Right atrium auricular region (tissue), 2 donors: ENCODE results near the gene ABI3BP. TPM values are rescaled to one million over a fixed set of nuclear protein-coding genes. Genes with fewer than 3 reads are reported as not detected.

ENCODE experiments used
- DNase-seq: peaks from one replicate; pipeline ENCODE4 v3.0.0-alpha.2; 2019; ENCODE audit warnings: low spot score
- H3K27ac ChIP-seq, 2 donors: fragments of 200-600 bp; sonication (generic); 1 replicate in 1 of 2; 2 replicates in 1 of 2; pipeline ENCODE4 v1.5.1; 2016 to 2019
- H3K27me3 ChIP-seq, 2 donors: fragments of 200-600 bp; sonication (generic); one replicate each; pipeline versions ENCODE4 v1.5.1 to v1.6.0; 2017 to 2019
- H3K36me3 ChIP-seq: fragments of 200-600 bp; sonication (generic); one replicate; pipeline ENCODE4 v1.5.1; 2016
- H3K4me1 ChIP-seq, 2 donors: fragments of 200-600 bp; sonication (generic); one replicate each; pipeline versions ENCODE4 v1.5.1 to v1.6.0; 2017 to 2019
- H3K4me3 ChIP-seq, 2 donors: fragments of 200-600 bp; sonication (generic); 1 replicate in 1 of 2; 2 replicates in 1 of 2; pipeline ENCODE4 v1.5.1; 2017 to 2019; ENCODE audit warnings: mild to moderate bottlenecking in 1 of 2, moderate library complexity in 1 of 2
- H3K9me3 ChIP-seq, 2 donors: fragments of 200-600 bp; sonication (generic); one replicate each; pipeline ENCODE4 v1.5.1; 2019
- CTCF ChIP-seq, 2 donors: fragments of 200-600 bp; sonication (generic); IDR thresholded peaks; one replicate each; pipeline ENCODE4 v1.5.1; 2019; ENCODE audit warnings: antibody characterized with exemption in 2 of 2
- total RNA-seq, 2 donors: library from RNA; depleted of rRNA; stranded (reverse); fragments of >200 nt; gene quantifications; one replicate each; pipeline ENCODE4 v1.1.0, GENCODE V29; 2016

ABI3BP gene
- total RNA-seq, 2 donors from 2014 or later: 46.7 to 56.3 TPM

DNA sequence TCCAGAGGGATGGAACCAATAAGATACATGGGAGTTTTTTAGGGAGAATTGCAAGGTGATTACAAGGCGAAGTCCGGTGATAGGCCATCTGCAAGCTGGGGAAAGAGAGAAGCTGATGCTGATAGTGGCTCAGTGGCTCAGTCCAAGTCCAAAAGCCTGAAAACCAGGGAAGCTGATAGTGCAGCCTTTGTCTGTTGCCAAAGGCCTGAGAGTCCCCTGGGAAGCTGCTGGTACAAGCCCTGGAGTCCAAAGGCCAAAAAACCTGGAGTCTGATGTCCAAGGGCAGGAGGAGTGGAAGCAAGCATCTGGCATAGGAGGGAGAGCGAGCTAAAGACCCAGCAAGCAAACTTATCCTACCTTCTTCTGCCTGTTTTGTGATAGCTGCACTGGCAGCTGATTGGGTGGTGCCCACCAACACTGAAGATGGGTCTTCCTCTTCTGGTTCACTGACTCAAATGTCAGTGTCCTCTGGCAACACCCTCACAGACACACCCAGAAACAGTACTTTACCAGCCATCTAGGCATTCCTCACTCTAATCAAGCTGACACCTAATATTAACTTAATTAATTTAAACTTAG, 267.2 kb downstream of the ABI3BP start:
- no peak for DNase-seq
- no peak for TF ChIP-seq CTCF (IDR thresholded peaks at IDR 0.05)
- Histone ChIP-seq H3K27ac (no peak overlapping the region), H3K4me3 (no peak overlapping the region), H3K27me3 (no peaks in the 10 kb centered on the region), H3K9me3 (no peaks in the 10 kb centered on the region), H3K4me1 (peaks cover 0 to 16% of the 10 kb centered on the region in 2 donors), H3K36me3 (peaks cover 28% of the 10 kb centered on the region)

GRCh38 chr3:100720426-100720825, 272.8 kb downstream of the ABI3BP start:
- Histone ChIP-seq H3K27ac (no peak overlapping the region), H3K27me3 (no peaks in the 10 kb centered on the region), H3K36me3 (peaks cover 45% of the 10 kb centered on the region), H3K4me1 (peaks cover 0 to 13% of the 10 kb centered on the region in 2 donors), H3K4me3 (no peak overlapping the region), H3K9me3 (no peaks in the 10 kb centered on the region)
- DNase-seq: no peak
- no peak for TF ChIP-seq CTCF (IDR thresholded peaks at IDR 0.05)

DNA sequence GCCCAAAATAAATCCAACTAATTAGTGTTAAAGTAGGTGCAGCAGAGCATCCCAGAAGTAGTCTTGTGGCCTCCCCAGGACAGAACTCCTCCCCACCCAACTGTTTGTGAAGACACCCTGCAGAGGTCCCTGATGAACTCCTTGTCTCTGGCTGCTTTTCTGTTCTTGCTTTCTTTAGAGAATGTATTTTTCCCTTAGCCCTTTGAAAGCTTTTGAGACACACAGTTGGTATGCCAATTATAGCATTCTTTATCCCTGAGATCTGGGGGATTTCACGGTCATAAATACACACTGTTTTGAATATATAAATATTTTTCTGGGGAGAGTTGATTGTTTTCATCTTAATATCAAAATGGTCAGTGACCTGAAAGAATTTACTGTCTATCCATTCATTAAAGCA, 274.1 kb downstream of the ABI3BP start:
- DNase-seq: no peak
- Histone ChIP-seq H3K4me1 (peaks cover 0 to 19% of the 10 kb centered on the region in 2 donors), H3K9me3 (no peaks in the 10 kb centered on the region), H3K4me3 (no peak overlapping the region), H3K27ac (no peak overlapping the region), H3K27me3 (no peaks in the 10 kb centered on the region), H3K36me3 (peaks cover 54% of the 10 kb centered on the region)
- no peak for TF ChIP-seq CTCF (IDR thresholded peaks at IDR 0.05)

DNA sequence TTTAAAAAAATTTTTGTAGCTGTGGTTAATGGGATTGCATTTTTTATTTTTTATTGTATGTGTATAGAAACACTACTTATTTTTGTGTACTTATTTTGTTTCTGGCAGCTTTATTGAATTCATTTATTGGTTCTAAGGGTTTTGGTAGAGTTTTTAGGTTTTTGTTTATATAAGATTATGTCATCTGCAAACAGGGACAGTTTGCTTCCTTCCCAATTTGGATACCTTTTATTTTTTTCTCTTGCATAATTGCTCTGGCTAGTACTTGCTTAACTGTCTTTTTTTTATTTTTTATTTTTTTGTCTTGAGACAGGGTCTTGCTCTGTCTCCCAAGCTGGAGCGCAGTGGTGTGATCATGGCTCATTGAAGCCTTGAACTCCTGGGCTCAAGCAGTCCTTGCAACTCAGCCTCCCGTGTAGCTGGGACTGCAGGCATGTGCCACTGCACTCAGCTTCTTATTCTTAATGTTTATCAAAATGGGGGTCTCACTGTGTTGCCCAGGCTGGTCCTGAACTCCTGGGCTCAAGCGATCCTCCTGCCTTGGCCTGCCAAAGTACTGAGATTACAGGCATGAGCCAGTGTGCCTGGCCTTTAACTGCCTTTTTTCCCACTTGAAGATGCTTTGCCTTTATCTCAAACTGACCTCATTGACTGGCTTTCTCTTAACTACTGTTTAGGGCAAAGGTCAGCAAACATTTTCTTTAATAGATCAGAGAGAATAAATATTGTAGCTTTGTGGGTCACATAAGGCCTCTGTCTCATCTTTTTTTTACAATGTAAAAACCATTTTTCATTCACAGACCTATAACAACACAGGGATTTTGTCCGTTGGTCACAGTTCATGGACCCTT, 275.4 kb downstream of the ABI3BP start:
- no peak for DNase-seq
- Histone ChIP-seq H3K4me3 (no peak overlapping the region), H3K4me1 (peaks cover 0 to 24% of the 10 kb centered on the region in 2 donors), H3K36me3 (peaks cover 61% of the 10 kb centered on the region), H3K9me3 (no peaks in the 10 kb centered on the region), H3K27me3 (no peaks in the 10 kb centered on the region), H3K27ac (no peak overlapping the region)
- TF ChIP-seq CTCF (IDR thresholded peaks at IDR 0.05): no peak

DNA sequence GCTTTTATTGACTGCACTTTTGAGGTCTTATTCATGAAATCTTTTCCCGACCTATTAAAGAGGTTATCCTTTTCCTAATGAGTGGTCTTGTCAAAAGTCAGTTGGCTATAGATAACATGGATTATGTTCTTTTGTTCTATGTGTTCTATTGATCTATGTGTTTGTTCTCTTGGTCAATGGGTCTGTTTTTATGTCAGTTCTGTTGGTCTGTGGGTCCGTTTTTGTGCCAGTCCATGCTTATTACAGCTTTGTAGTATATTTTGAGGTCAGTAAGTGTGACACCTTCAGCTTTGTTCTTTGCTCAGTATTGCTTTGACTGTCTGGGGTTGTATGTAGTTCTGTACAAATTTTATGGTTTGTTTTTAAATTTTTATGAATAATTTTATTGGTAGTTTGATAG, 276.2 kb downstream of the ABI3BP start:
- Histone ChIP-seq H3K9me3 (no peaks in the 10 kb centered on the region), H3K27me3 (no peaks in the 10 kb centered on the region), H3K27ac (no peak overlapping the region), H3K4me3 (no peak overlapping the region), H3K36me3 (peaks cover 53% of the 10 kb centered on the region), H3K4me1 (peaks cover 0 to 32% of the 10 kb centered on the region in 2 donors)
- no peak for TF ChIP-seq CTCF (IDR thresholded peaks at IDR 0.05)
- DNase-seq: no peak
